Fibroblast of peridontal ligament (primary cell): ENCODE data around the gene COL6A1.

Experiments used
- DNase-seq: peaks from one replicate; pipeline ENCODE4 v3.0.0-alpha.2; 2010; ENCODE audit errors: extremely low read depth

The COL6A1 gene

GRCh38 chr21:45982758-45983648 lies 1.4 kb downstream of the COL6A1 start:
- no peak for DNase-seq

DNA sequence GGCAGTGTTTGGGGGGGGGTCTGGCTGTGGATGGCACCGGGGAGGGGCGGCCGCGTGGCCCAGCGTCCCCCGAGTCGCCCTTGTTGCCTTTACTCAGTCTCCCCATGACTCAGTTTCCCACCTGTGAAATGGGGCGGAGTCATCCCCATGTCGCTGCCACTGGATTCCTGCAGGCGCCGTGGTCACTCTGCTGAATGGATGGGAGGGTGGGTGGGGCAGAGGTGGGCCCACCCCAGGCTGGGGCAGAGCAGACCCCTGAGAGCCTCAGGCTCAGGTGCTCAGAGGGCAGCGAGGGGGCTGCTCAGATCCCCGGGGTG lies 2.0 kb downstream of the COL6A1 start:
- DNase-seq: no peak

GRCh38 chr21:45983981-45984551 lies 2.5 kb downstream of the COL6A1 start:
- DNase-seq: no peak

DNA sequence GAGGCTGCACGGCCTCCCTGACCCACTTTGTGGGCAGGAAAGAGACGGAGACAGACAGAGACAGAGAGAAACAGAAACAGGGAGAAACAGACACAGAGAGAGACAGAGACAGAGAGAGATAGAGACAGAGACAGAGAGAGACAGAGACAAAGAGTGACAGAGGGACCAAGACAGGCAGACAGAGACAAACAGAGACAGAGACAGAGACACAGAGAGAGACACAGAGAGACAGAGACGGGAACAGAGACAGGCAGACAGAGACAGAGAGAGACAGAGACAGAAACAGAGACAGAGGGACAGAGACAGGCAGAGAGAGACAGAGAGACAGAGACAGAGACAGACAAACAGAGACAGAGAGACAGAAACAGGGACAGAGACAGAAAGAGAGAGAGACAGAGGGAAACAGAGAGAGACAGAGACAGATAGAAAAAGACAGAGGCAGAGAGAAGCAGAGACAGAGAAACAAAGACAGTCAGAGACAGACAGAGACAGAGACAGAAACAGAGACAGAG lies 3.1 kb downstream of the COL6A1 start:
- no peak for DNase-seq

- no peak for DNase-seq
Measured at GRCh38 chr21:45985471-45986315, 4.1 kb downstream of the COL6A1 start.

GRCh38 chr21:45986316-45987051 lies 4.9 kb downstream of the COL6A1 start:
- DNase-seq: no peak

- no peak for DNase-seq
Measured at GRCh38 chr21:45987121-45987711, 5.6 kb downstream of the COL6A1 start.

DNA sequence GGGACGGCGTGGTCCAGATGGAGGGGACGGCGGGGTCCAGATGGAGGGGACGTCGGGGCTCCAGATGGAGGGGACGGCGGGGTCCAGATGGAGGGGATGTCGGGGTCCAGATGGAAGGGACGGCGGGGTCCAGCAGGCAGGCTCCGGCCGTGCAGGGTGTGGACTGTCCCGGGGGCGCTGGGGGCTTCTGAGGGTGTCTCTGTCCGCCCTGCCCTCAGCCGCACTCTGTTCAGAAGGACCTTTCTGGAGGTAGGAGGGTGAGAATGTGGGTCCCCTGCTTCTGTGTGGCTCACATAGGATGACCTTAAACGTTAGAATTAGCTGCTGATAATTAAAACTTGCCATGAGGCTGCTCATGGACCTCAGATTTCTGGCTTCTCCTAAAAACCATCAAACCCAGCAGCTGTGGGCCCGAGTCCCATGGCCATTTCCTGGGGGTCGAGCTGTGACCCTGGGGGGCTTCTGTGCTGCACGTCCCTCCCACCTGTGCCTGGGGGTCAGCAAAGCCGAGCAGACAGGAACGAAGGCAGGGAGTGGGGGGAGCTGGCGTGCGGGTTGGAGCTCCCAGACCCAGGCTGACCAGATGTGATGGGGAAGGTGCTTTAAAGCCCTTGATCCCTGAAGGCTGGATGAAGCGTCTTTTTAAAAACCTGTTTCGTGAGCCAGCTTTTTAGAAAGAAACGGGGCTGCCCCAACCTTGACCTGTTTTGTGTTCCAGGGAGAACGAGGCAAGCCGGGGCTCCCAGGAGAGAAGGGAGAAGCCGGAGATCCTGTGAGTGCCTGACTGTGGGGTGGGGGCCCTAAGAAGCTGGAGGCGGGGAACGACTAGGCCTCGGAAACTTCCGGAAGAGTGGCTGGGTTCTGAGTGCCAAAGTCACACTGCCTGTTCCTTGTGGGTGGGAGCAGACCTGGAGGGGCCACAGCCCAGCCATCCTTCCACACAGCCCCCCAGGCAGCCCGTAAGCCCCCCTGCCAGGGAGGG lies 7.1 kb downstream of the COL6A1 start:
- DNase-seq: no peak

DNA sequence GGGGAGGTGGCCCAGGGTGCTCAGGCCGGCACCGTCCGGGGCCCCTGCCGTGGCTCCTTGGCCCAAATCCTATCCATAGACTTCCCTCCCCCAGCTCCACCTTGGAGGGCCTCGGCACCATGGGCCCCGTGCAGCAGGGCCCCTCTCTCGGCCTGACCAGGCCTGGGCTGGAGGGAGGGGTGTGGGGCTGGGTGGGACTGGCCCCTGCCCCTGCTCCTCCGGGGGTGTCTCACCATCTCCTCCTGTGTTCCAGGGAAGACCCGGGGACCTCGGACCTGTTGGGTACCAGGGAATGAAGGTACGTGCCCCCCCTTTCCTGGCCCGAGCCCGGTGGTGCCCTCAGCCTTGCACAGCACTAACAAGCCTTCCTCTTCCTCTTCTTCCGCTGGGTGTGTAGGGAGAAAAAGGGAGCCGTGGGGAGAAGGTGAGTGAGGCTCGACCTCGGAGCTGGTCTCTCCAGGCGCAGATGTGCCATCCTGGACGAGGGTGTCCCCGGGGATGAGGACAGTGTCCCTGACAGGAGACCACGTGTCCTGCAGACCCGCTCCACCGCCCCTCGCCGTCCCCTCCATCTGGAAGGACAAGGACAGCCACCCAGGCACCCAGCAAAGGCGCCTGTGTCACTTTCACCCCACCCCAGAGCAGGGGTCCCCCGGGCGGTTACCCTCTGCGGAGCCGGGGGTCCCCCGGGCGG lies 7.9 kb downstream of the COL6A1 start:
- DNase-seq: no peak

DNA sequence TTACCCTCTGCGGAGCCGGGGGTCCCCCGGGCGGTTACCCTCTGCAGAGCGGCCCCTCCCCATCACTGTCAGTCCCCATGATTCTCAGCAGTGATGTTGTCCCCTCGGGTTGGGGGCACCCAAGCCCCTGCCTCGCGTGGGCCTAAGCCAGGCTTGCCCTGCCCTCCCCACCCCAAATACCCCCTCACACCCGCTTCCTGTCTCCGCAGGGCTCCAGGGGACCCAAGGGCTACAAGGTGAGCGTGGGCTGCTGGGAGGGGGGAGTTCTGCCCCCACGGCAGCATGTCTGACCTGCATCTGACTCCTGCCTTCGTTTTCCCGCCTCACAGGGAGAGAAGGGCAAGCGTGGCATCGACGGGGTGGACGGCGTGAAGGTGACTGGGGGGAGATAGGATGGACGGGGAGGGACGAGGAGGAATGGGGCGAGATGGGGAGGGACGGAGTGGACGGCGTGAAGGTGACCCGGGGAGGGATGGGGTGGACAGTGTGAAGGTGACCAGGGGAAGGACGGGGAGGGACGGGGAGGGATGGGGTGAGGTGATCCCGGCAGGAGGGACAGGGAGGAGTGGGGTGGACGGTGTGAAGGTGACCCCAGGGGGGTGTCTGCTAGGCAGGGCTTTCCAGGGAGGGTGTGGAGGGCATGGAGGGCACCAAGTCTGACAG lies 8.6 kb downstream of the COL6A1 start:
- no peak for DNase-seq

- DNase-seq: no peak
Measured at GRCh38 chr21:45990741-45991605, 9.4 kb downstream of the COL6A1 start.

GRCh38 chr21:45991606-45992300 lies 10.2 kb downstream of the COL6A1 start:
- DNase-seq: no peak

DNA sequence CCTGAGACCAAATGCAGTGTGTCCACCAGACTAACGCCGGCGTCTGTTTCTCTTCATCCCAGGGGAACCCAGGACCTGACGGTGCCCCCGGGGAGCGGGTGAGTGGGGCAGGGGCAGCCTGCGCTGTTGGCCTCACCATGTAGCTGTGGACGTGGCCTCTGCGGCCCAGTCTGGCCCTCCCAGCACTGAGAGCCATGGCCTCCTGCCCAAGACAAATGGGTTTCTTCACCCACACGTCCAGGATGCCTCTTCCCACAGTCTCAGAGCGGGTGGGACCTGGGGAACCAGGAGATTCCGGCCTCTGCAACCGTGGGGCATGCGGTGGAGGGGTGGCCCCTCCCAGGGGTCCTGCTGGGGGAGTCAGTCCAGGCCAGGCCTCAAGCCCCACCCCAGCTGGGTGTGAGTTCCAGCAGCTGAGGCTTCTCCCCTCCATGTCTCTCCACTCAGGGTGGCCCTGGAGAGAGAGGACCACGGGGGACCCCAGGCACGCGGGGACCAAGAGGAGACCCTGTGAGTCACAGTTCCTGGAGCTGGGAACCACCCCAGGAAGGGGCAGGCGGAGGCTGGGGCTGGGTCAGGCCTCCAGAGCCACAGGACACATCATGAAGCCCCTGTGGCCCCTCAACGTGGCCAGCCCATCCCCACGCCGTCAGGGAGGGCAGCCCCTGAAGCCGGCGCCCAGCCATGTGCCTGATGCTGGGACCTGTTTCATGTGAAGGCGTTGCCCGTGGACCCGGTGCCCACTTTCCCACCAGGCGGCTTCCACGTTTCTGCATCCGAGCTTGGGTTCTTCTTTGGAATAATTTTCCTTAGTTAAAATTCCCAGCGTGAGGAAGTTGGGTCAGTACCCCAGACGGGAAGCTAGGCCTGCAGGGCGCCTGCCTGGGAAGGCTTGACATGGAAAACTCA lies 11.0 kb downstream of the COL6A1 start:
- DNase-seq: no peak

GRCh38 chr21:45993210-45994085 lies 11.9 kb downstream of the COL6A1 start:
- no peak for DNase-seq

- no peak for DNase-seq
Measured at GRCh38 chr21:45994086-45994661, 12.6 kb downstream of the COL6A1 start.
